NCI-H510A (cell line): ENCODE results near the gene ATP11B.

Source experiments
- DNase-seq: peaks from one replicate; lab custom pipeline; 2025; lab: John Stamatoyannopoulos, UW

Gene ATP11B

GRCh38 chr3:182792901-182793662, at the start of gene ATP11B:
Gene ATP11B (plus strand): TSS chr3:182793504. CDS start chr3:182793760, 256 bp downstream.
- DNase-seq = peak; percentile 38

DNA sequence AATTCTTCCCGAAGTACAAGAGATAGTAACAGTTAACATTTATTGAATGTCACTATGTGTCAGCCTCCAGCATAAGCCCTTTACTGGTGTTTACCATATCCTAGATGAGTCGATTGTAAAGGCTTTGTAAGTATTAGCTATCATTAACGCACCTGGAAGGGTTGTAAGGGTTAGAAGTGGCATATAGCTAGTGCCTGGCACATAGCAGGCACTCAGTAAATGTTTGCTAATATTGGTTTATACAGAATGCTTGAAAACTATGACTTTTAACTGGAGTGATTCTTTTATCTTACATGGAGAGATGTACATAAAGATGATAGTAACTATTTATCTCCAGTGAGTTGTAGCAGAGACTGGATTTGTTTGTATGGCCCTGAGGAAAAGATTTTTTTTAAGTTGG, 46.3 kb upstream of the ATP11B start:
- no peak for DNase-seq

DNA sequence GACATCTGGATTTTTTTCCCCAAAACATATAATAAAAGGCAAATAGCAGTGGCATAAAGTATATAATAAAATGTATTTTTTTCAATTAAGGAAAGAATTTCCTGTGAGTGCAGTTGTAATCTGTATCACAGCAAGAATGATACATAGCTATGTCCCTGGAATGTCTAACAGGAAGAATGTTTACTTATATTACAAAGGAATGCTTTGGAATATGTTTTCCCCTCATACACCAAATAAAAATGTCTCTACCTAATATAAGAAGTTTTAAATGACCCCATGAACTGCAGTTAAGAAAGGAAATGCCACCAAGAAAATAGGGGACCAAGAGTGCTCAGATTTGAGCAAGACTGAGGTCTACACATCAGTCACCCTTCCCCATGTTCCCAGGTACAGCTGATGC, 38.0 kb upstream of the ATP11B start:
- no peak for DNase-seq

DNA sequence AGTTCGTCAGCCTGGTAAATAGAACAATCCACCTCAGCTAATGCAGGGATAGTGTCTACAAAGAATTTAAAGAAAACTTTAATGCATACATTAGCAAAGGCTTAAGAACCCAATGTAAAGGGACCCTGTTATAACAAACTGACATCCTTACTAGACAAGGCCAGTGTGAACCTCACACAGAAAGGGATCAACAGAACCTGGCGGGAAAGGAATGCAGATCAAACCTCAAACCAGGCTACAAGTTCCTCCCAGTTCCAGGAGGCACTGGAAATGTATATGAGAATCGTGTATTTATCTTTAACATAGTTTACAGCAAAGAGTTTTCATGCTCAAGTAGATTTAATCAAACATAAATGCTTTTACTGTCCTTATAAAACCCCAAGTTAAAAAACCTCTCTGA, 37.6 kb upstream of the ATP11B start:
- DNase-seq = no peak

GRCh38 chr3:182760576-182761164, 32.6 kb upstream of the ATP11B start:
- no peak for DNase-seq

DNA sequence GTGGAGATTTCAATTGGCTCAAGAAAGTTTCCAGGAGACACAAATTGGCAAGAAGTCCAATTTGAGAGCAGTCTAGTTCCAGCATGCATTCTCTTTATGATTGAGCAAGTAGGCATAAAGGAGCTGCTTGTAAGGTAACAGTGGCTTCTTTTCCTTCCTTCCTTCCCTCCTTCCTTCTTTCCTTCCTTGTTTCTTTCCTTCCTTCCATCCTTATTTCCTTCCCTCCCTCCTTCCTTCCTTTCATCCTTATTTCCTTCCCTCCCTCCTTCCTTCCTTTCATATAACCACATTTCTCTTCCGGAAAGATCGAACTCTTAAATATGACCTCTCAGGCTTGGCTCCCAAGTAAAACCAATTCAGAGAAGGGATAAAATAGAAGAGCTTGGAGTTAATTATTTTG, 29.4 kb upstream of the ATP11B start:
- DNase-seq = no peak

DNA sequence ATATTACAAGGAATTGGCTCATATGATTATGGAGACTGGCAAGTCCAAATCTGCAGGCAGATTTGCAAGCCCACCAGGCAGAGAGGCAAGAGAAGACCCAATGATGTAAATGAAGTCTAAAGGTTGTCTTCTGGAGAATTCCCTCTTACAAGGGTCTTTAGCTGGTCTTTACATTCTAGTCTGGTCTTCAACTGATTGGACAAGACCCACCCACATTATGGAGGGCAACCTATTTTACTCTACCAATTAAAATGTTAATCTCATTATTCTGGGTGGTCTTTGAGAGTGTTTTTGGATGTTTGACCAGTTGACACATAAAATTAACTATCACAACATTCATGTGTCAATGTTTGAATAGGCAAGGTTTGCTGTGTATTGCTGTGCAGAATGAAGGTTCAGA, 28.0 kb upstream of the ATP11B start:
- no peak for DNase-seq

DNA sequence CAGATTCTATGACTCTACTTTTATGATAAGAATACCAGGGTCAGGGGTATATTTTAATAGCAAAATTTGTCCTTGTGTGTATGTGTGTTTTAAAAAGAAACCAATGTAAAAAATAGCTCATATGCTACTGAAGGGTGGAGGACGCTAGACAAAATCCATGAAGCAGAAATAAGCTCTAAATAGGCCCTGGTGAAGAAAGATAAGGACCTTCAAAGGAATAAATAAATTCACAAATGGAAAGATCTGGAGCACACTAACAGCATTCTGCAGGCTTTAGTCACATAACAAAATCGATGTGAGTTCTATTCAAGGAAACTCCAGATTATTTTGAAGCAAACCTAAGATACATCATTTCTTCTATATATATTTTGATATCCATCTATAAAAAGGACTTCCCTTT, 27.2 kb upstream of the ATP11B start:
- DNase-seq = no peak

DNA sequence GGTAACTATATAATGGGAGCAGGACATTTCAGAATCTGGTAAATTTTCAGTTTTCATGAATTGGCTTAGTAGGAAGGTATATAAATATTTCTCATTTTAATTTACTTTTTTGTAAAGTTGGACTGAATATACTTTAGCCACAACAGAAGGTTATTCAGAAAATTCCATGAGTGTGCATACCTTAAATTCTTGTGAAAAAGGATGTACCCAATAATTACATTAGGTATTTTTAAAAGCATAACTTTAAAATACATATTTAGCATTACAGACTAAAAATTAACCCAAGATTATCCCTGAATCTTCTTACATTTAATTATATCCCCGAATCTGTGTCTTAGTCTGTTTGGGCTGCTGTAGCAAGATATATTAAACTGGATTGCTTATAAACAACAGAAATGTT, 24.9 kb upstream of the ATP11B start:
- DNase-seq = no peak

GRCh38 chr3:182769673-182770072, 23.6 kb upstream of the ATP11B start:
- no peak for DNase-seq

- no peak for DNase-seq
These were observed 11.2 kb upstream of the ATP11B start for GRCh38 chr3:182782149-182782548.

DNA sequence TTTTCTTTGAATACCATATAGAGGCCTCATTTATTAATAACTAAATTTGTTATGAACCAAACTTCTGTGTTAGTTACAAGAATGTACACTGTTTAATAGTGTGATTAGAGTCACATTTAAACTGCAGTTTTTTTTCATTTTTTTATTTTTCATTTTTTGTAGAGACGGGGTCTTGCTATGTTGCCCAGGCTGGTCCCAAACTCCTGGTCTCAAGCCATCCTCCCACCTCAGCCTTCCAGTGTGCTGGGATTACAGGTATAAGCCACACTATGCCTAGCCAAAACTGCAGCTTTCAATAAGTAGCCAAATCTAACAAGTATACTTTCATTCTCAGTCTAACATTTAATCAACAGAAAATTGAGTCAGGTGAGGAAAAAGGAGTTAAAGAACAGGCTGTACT, 10.2 kb upstream of the ATP11B start:
- no peak for DNase-seq

DNA sequence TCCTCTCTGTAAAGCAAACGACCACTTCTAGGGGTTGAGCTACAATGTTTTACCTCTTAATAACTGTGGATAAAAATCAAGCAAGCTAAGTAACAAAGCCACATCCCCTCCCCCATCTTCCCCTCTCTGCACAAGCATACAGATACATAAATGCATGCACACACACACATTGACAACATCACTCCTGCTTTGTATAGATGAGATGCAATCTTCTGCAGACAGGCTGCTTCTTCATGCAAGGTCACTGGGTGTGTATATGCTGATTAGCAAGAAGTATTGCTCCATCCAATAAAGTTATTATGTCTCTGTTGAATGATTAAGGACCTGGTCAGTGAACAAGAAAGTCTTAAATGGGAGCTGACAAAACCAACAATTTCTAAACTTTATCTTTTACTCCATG, 8.8 kb upstream of the ATP11B start:
- DNase-seq = no peak

DNA sequence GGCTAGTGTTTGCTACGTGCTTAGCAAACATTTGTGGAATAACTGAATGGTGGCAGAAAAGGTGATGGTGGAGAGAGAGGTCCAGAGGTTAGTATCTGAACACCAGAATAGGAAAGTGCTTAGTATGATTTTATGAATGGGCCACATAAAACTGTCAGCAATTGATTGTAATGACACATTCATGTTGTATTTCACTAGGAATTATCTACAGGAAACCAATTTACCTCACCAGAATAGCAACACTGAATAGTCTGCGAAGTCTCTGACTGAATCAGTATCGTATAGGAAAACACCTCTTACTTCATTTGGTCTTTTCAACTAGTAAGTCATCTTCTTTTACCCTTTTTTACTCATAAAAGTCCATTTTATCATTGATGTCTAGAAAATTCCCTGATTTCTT, 8.2 kb upstream of the ATP11B start:
- DNase-seq = no peak

GRCh38 chr3:182785756-182786155, 7.5 kb upstream of the ATP11B start:
- DNase-seq = no peak

- DNase-seq = no peak
These were observed 6.6 kb upstream of the ATP11B start for GRCh38 chr3:182786564-182787196.

DNA sequence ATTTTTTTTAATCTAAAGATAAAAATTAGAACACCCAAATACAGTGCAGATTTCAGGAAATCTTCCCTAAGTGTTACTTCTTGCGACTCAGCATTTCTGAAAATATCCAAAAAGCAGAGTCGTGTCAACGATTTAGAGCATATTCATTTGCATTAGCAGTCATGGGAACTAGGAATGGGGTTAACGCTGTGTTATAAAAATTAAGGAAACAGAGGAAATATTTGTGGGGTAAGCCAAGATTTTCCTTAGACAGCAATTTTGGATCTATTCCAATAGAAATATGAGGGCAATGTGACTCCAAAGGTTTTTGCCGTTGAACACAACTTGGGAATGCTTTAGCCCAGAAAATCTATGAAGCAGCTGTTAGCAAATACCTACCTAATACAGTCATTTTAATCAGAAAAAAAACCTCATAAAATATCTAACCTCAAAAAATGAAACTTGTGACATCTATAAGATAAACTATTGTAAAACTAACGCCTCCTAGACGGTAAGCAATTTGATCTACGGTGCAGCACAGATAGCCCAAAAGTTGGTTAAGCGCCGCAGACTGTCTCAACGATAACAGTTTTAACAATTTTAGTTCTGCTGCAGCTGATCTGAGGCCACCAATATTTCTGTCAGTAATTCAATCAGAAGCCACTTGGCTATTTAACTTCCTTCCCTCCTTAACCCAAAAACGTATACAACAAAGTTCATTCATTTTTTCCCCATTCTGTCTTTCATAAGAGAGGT, 5.8 kb upstream of the ATP11B start:
- no peak for DNase-seq

DNA sequence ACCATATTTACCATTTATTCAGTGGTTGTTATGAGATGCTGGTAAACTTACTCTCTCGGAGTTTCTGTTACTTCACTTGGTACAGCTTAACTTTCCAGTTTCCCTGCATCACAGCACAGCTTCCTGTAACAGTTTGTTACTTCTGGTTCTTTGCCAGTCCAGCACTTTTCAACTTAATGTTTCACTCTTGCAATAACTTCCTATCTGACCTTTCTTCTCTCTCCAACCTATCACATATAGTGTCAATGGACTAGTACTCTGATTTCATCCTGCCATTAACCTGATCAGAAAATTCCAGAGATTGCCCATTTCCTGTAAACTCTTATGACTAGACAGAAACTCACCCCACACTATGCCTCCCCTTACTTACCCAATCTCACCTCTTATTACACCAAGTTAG, 3.9 kb upstream of the ATP11B start:
- no peak for DNase-seq

DNA sequence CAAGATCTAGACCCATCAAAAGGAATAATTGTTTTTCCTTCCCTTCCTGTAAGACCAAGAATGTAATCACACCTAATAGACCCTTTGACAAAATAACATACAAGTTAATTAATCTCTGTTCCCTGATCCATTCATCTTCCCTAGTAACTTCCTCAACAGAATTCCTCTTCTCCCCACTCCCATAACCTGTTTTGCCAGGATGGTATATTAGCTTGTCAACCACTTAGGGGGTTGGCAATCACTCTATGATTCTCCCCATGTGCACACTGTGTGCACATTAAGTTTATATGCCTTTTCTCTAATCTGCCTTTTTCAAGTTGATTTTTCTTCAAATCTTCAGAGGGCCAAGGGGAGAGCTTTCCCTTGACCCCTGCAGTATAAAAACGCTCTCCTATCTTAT, 2.7 kb upstream of the ATP11B start:
- no peak for DNase-seq

DNA sequence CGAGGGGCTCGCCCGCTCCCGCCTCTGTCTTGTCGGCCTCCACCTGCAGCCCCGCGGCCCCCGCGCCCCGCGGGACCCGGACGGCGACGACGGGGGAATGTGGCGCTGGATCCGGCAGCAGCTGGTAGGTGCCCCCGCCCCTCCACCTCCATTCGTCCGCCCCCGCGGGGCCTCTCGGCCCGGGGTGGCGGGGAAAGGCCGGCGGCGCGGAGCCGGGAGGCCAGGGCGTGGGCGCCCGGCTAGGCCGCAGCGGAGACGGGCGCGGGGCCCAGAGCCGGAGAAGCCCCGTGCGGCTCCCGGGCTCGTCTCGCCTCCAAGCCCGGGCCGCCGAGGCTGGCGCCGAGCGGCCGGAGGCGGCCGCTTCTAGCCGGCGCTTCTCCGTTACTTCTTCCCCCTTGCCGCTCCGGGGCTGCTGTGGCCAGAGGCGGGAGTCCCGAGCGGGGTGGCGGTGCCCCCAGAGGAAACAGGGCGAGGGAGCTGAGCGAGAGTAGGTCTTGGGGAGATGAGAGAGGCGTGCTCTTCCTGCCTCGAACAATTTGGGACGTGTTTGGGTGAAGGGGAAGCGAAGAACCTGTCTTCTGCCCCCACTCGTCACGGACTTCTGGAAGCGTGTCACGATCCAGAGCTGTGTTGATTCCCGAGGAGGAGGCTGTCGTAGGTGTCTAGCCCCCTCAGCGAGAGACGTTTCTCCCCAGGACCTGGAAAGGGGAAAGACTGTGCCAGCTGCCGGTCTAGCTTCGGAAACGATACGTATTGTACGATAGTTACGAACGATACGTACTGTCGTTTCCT, 555 bp downstream of the ATP11B start:
- peak; percentile 15 for DNase-seq

GRCh38 chr3:182794455-182795388, 1.4 kb downstream of the ATP11B start:
- no peak for DNase-seq
